ENCODE measurements around the gene AFG1L. TPM values are rescaled to one million over a fixed set of nuclear protein-coding genes. Genes with fewer than 3 reads are reported as not detected.
"Not testable (repeated sequence)": the region's sequence is repeated elsewhere in the genome, so short reads cannot be mapped to it uniquely, and the experiment has no call there.

The AFG1L gene
- total RNA-seq, 2 experiments from 2014 or later = 5.3 to 6.3 TPM

GRCh38 chr6:108260809-108261569 is 33.9 kb upstream of the AFG1L start, which contains the start of gene SNX3:
Gene SNX3 (minus strand): TSS chr6:108261040. CDS start chr6:108260921, 119 bp downstream.
- intact Hi-C loops (cut with micrococcal nuclease) = loop anchor here (1.0 to 10.0 kb wide), 8 partner anchors 33 to 834 kb away; partner anchors contain the start of genes CEP57L1, OSTM1, SEC63 and SESN1
- H3K27me3 Mint-ChIP-seq = no peaks in the 10 kb centered on the region
- CTCF ChIA-PET = interaction anchor here (0.7 to 4.0 kb wide), 10 partner anchors 34 to 749 kb away, joined by 3 to 23 read pairs (median 4); partner anchors contain the start of gene AFG1L
- H3K36me3 Mint-ChIP-seq = no peaks in the 10 kb centered on the region
- no peaks in the 10 kb centered on the region for H3K9me3 Mint-ChIP-seq
- peak; percentile 94 for DNase-seq
- POLR2A ChIA-PET = interaction anchor here (0.6 to 1.9 kb wide), 5 partner anchors 35 to 475 kb away, joined by 3 to 26 read pairs (median 4); partner anchors contain the start of genes AFG1L and SEC63
- H3K4me3 Mint-ChIP-seq = peak within 1 kb of the TSS; percentile 79
- H3K4me1 Mint-ChIP-seq (ENCODE audit: low read depth) = peaks cover 19% of the 10 kb centered on the region
- peak within 1 kb of the TSS; percentile 88 for H3K27ac Mint-ChIP-seq

- no peaks in the 10 kb centered on the region for H3K9me3 Mint-ChIP-seq
- DNase-seq = no peak
- no peaks in the 10 kb centered on the region for H3K27me3 Mint-ChIP-seq
- CTCF ChIA-PET = interaction anchor here (1.4 kb wide), 1 partner anchor 229 kb away, joined by 5 read pairs; no protein-coding TSS in a partner anchor
- no peaks in the 10 kb centered on the region for H3K36me3 Mint-ChIP-seq
- H3K27ac Mint-ChIP-seq = no peak overlapping the region
- H3K4me1 Mint-ChIP-seq (ENCODE audit: low read depth) = peaks cover 12% of the 10 kb centered on the region
- H3K4me3 Mint-ChIP-seq = no peak overlapping the region
- intact Hi-C loops (cut with micrococcal nuclease) = loop anchor here (5.0 to 10.0 kb wide), 4 partner anchors 146 to 831 kb away; partner anchors contain the start of genes CEP57L1, SEC63 and SESN1
- POLR2A ChIA-PET = no interaction called here
Observed at GRCh38 chr6:108263371-108263770, 31.5 kb upstream of the AFG1L start.

DNA sequence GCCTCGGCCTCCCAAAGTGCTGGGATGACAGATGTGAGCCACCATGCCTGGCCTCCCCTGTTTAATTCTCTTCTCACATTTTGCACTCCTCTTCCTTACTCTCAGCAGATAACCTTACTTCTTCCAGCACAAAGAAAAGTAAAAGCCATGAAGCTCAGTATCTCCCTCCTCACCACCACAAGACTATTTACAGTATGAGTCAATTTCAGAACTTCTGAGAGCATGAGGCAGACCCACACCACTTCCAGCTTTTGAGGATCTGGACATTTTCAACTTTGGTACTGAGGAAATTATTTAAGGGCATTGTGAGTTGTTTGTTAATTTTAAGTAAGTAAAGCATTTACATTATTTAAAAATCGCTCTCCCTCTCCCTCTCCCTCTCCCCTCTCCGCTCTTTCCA is 26.0 kb upstream of the AFG1L start:
- H3K36me3 Mint-ChIP-seq = no peaks in the 10 kb centered on the region
- no peak overlapping the region for H3K27ac Mint-ChIP-seq
- no peak overlapping the region for H3K4me3 Mint-ChIP-seq
- intact Hi-C loops (cut with micrococcal nuclease) = loop anchor here (10.0 kb wide), 2 partner anchors 534 to 826 kb away; partner anchors contain the start of genes CEP57L1 and SESN1
- H3K27me3 Mint-ChIP-seq = no peaks in the 10 kb centered on the region
- no peaks in the 10 kb centered on the region for H3K4me1 Mint-ChIP-seq (ENCODE audit: low read depth)
- no peaks in the 10 kb centered on the region for H3K9me3 Mint-ChIP-seq
- CTCF ChIA-PET = no interaction called here
- no peak for DNase-seq
- POLR2A ChIA-PET = no interaction called here

DNA sequence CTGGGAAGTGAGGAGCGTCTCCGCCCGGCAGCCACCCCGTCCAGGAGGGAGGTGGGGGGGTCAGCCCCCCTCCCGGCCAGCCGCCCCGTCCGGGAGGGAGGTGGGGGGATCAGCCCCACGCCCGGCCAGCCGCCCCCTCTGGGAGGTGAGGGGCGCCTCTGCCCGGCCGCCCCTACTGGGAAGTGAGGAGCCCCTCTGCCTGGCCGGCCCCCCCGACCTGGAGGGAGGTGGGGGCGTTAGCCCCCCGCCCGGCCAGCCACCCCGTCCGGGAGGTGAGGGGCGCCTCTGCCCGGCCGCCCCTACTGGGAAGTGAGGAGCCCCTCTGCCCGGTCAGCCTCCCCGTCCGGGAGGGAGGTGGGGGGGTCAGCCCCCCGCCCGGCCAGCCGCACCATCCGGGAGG is 24.9 kb upstream of the AFG1L start:
- H3K4me1 Mint-ChIP-seq (ENCODE audit: low read depth); H3K9me3 Mint-ChIP-seq; H3K4me3 Mint-ChIP-seq; H3K36me3 Mint-ChIP-seq; POLR2A ChIA-PET; H3K27me3 Mint-ChIP-seq; CTCF ChIA-PET; H3K27ac Mint-ChIP-seq; DNase-seq: not testable (repeated sequence)
- intact Hi-C loops (cut with micrococcal nuclease) = loop anchor here (10.0 kb wide), 2 partner anchors 535 to 825 kb away; partner anchors contain the start of genes CEP57L1 and SESN1

DNA sequence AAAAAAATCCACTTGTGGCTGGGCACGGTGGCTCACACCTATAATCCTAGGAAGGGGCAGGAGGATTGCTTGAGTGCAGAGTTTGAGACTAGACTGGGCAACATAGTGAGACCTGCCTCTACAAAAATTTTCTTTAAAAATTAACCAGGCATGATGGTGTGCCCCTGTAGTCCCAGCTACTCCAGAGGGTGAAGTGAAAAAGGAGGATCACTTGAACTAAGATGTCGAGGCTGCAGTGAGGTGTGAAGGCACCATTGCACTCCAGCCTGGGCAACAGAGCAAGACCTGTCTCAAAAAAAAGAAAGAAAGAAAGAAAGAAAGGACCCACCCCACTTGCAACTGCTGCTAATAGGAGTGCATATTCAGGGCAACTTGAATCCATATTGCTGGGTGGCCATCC is 20.3 kb upstream of the AFG1L start:
- DNase-seq = no peak
- no peak overlapping the region for H3K4me3 Mint-ChIP-seq
- CTCF ChIA-PET = no interaction called here
- H3K4me1 Mint-ChIP-seq (ENCODE audit: low read depth) = no peaks in the 10 kb centered on the region
- no peaks in the 10 kb centered on the region for H3K27me3 Mint-ChIP-seq
- no peaks in the 10 kb centered on the region for H3K36me3 Mint-ChIP-seq
- H3K27ac Mint-ChIP-seq = no peak overlapping the region
- POLR2A ChIA-PET = no interaction called here
- H3K9me3 Mint-ChIP-seq = no peaks in the 10 kb centered on the region
- intact Hi-C loops (cut with micrococcal nuclease) = no loop called here

DNA sequence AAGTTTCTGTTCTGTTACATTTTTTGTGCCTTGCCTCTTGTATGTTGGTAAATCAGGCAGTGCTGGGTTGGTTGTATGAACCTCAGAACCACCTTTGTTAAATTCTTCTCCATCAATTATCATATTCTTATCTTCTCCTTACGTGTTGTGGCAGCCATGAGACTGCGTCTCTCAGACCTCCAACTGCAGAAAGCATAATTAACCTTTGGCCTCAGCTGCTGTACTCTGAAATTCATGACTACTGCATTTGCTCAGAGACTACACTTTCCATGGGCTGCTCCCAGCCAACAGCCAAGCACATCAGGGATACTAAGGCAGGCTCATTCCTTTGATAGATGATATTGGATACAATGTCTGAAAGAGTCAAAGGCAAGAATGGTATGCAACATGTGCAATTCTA is 18.9 kb upstream of the AFG1L start:
- Mint-ChIP-seq H3K27me3 (no peaks in the 10 kb centered on the region), H3K36me3 (no peaks in the 10 kb centered on the region), H3K4me1 (ENCODE audit: low read depth) (no peaks in the 10 kb centered on the region), H3K9me3 (no peaks in the 10 kb centered on the region), H3K4me3 (no peak overlapping the region), H3K27ac (no peak overlapping the region)
- POLR2A ChIA-PET = no interaction called here
- intact Hi-C loops (cut with micrococcal nuclease) = no loop called here
- CTCF ChIA-PET = no interaction called here
- DNase-seq = no peak

DNA sequence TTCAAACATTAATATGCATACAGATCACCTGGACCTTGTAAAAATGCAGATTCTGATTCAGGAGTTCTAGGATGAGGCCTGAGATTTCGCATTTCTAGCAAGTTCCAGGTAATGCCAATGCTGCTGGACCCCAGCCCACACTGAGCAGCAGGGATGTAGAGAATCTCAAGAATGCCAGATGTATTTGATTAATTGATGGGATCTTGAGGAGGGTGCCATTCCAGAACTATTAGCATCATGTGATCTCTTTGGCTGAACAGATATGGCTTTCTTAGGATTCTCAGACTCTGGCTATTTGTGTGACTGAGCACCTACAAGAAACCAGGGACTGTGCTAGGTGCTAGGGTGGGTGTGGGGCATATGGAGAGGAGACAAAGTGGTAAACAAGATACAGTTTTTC is 17.6 kb upstream of the AFG1L start:
- POLR2A ChIA-PET = no interaction called here
- Mint-ChIP-seq H3K9me3 (no peaks in the 10 kb centered on the region), H3K36me3 (no peaks in the 10 kb centered on the region), H3K27ac (no peak overlapping the region), H3K4me3 (no peak overlapping the region), H3K27me3 (no peaks in the 10 kb centered on the region), H3K4me1 (ENCODE audit: low read depth) (no peaks in the 10 kb centered on the region)
- CTCF ChIA-PET = no interaction called here
- intact Hi-C loops (cut with micrococcal nuclease) = no loop called here
- DNase-seq = no peak

DNA sequence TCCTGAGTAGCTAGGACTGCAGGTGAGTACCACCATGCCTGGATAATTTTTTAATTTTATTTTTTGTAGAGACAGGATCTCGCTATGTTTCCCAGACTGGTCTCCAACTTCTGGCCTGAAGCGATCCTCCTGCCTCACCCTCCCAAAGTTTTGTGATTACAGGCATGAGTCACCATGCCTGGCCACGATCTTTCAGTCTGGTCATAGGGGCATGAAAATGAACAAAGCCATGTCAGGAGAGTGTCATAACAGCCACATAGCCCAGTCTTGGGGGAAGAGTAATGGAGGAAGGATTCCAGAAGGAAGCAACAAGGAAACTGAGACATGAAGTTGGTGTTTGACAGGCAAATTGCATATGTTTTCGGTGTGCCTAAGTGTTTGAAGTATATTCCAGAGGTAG is 17.0 kb upstream of the AFG1L start:
- Mint-ChIP-seq H3K27ac (no peak overlapping the region), H3K27me3 (no peaks in the 10 kb centered on the region), H3K4me3 (no peak overlapping the region), H3K4me1 (ENCODE audit: low read depth) (no peaks in the 10 kb centered on the region), H3K9me3 (no peaks in the 10 kb centered on the region), H3K36me3 (no peaks in the 10 kb centered on the region)
- DNase-seq = no peak
- CTCF ChIA-PET = no interaction called here
- intact Hi-C loops (cut with micrococcal nuclease) = no loop called here
- POLR2A ChIA-PET = no interaction called here

GRCh38 chr6:108285381-108285780 is 9.5 kb upstream of the AFG1L start:
- Mint-ChIP-seq H3K36me3 (no peaks in the 10 kb centered on the region), H3K4me3 (no peak overlapping the region), H3K4me1 (ENCODE audit: low read depth) (peaks cover 2% of the 10 kb centered on the region), H3K27ac (no peak overlapping the region), H3K9me3 (no peaks in the 10 kb centered on the region), H3K27me3 (no peaks in the 10 kb centered on the region)
- CTCF ChIA-PET = no interaction called here
- POLR2A ChIA-PET = no interaction called here
- intact Hi-C loops (cut with micrococcal nuclease) = no loop called here
- DNase-seq = no peak

DNA sequence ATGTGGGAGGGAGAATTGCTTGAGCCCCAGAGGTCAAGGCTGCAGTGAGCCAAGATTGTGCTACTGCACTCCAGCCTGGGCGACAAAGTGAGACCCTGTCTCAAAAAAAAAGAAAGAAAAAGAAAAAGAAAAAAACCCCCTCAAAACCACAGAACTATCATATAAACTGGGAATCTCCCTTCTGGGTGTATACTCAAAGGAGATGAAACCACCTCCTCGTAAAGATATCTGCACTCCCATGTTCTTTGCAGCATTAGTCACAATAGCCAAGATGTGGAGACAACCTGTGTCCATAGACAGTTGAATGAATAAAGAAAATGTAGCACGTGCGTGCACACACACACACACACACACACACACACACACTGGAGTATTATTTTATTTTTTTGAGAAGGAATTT is 8.5 kb upstream of the AFG1L start:
- DNase-seq = no peak
- no peaks in the 10 kb centered on the region for H3K9me3 Mint-ChIP-seq
- H3K4me1 Mint-ChIP-seq (ENCODE audit: low read depth) = peaks cover 2% of the 10 kb centered on the region
- no peaks in the 10 kb centered on the region for H3K27me3 Mint-ChIP-seq
- POLR2A ChIA-PET = no interaction called here
- H3K4me3 Mint-ChIP-seq = no peak overlapping the region
- CTCF ChIA-PET = no interaction called here
- intact Hi-C loops (cut with micrococcal nuclease) = no loop called here
- H3K36me3 Mint-ChIP-seq = no peaks in the 10 kb centered on the region
- H3K27ac Mint-ChIP-seq = no peak overlapping the region

- no peak overlapping the region for H3K4me3 Mint-ChIP-seq
- no peak for DNase-seq
- ChIA-PET CTCF (no interaction called here), POLR2A (interaction anchor here (0.7 kb wide), 1 partner anchor 20 kb away, joined by 3 read pairs; no protein-coding TSS in a partner anchor)
- no peaks in the 10 kb centered on the region for H3K27me3 Mint-ChIP-seq
- intact Hi-C loops (cut with micrococcal nuclease) = no loop called here
- H3K36me3 Mint-ChIP-seq = no peaks in the 10 kb centered on the region
- no peak overlapping the region for H3K27ac Mint-ChIP-seq
- peaks cover 2% of the 10 kb centered on the region for H3K4me1 Mint-ChIP-seq (ENCODE audit: low read depth)
- no peaks in the 10 kb centered on the region for H3K9me3 Mint-ChIP-seq
Observed at GRCh38 chr6:108287373-108287772, 7.5 kb upstream of the AFG1L start.

GRCh38 chr6:108288742-108289141 is 6.1 kb upstream of the AFG1L start:
- DNase-seq = no peak
- ChIA-PET CTCF (interaction anchor here (0.8 kb wide), 1 partner anchor 633 kb away, joined by 5 read pairs; no protein-coding TSS in a partner anchor), POLR2A (no interaction called here)
- intact Hi-C loops (cut with micrococcal nuclease) = no loop called here
- H3K27me3 Mint-ChIP-seq = no peaks in the 10 kb centered on the region
- H3K27ac Mint-ChIP-seq = no peak overlapping the region
- H3K4me3 Mint-ChIP-seq = no peak overlapping the region
- no peaks in the 10 kb centered on the region for H3K36me3 Mint-ChIP-seq
- H3K9me3 Mint-ChIP-seq = no peaks in the 10 kb centered on the region
- H3K4me1 Mint-ChIP-seq (ENCODE audit: low read depth) = peaks cover 2% of the 10 kb centered on the region

DNA sequence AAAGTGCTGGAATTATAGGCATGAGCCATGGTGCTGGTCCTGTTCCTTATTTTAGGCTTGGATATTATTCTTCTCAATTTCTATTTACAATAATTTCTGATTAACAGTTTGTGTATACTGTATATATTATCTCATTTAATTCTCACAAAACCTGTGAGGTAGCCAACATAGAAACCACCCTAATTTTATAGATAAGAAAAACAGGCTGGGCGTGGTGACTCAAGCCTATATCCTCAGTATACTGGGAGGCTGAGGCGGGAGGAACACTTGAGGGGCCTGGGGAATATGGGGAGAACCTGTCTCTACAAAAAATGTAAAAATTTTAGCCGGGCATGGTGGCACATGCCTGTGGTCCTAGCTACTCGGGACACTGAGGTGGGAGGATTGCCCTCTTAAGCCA is 3.8 kb upstream of the AFG1L start:
- ChIA-PET CTCF (interaction anchor here (1.4 kb wide), 1 partner anchor 201 kb away, joined by 4 read pairs; no protein-coding TSS in a partner anchor), POLR2A (no interaction called here)
- intact Hi-C loops (cut with micrococcal nuclease) = no loop called here
- no peak for DNase-seq
- no peak overlapping the region for H3K27ac Mint-ChIP-seq
- H3K36me3 Mint-ChIP-seq = peaks cover 4% of the 10 kb centered on the region
- no peaks in the 10 kb centered on the region for H3K9me3 Mint-ChIP-seq
- peaks cover 12% of the 10 kb centered on the region for H3K4me1 Mint-ChIP-seq (ENCODE audit: low read depth)
- H3K4me3 Mint-ChIP-seq = no peak overlapping the region
- no peaks in the 10 kb centered on the region for H3K27me3 Mint-ChIP-seq
